Epithelial cell of proximal tubule (primary cell): ENCODE measurements around the gene YJEFN3. TPM values are rescaled to one million over a fixed set of nuclear protein-coding genes. Genes with fewer than 3 reads are reported as not detected.
A peak's percentile ranks its signal among the peaks of the same experiment; 100 is the strongest.

Experiments used
- DNase-seq: peaks from one replicate; pipeline ENCODE4 v3.0.0-alpha.2; 2011; ENCODE audit warnings: low read depth
- H3K4me3 ChIP-seq: 2 replicates; pipeline ENCODE4 v1.5.1; 2011; ENCODE audit warnings: low read depth, mild to moderate bottlenecking, low read length
- CTCF ChIP-seq: conservative IDR thresholded peaks from 2 replicates; pipeline ENCODE4 v1.5.1; 2012; ENCODE audit warnings: low read depth, mild to moderate bottlenecking, low read length
- total RNA-seq: library from RNA; depleted of rRNA; stranded (reverse); fragments of >200 nt; gene quantifications from 2 replicates; pipeline ENCODE4 v1.2.3, GENCODE V29; 2015

The YJEFN3 gene
- total RNA-seq, 1 donor from 2014 or later, result 0.58 TPM

GRCh38 chr19:19551853-19552192 lies 23.1 kb downstream of the YJEFN3 start:
- no peak overlapping the region for H3K4me3 ChIP-seq
- TF ChIP-seq CTCF, result no peak
- no peak for DNase-seq

- DNase-seq, result no peak
- peak; percentile 65 for TF ChIP-seq CTCF
These were observed 24.1 kb downstream of the YJEFN3 start for GRCh38 chr19:19552798-19553197.

GRCh38 chr19:19553670-19554069 lies 25.0 kb downstream of the YJEFN3 start:
- TF ChIP-seq CTCF, result no peak
- H3K4me3 ChIP-seq, result no peak overlapping the region
- DNase-seq, result no peak

More at GRCh38 chr19:19552798-19553197, 24.1 kb downstream of the YJEFN3 start:
- no peak overlapping the region for H3K4me3 ChIP-seq

GRCh38 chr19:19554074-19555023 lies 25.6 kb downstream of the YJEFN3 start:
- TF ChIP-seq CTCF, result peak; percentile 70
- no peak overlapping the region for H3K4me3 ChIP-seq
- no peak for DNase-seq

GRCh38 chr19:19558055-19558454 lies 29.3 kb downstream of the YJEFN3 start:
- no peak for TF ChIP-seq CTCF
- no peak overlapping the region for H3K4me3 ChIP-seq
- no peak for DNase-seq

GRCh38 chr19:19558636-19559035 lies 29.9 kb downstream of the YJEFN3 start:
- no peak for TF ChIP-seq CTCF
- H3K4me3 ChIP-seq, result no peak overlapping the region
- DNase-seq, result no peak

GRCh38 chr19:19559931-19560330 lies 31.2 kb downstream of the YJEFN3 start:
- no peak for TF ChIP-seq CTCF
- no peak for DNase-seq
- no peak overlapping the region for H3K4me3 ChIP-seq
